ENCODE results near the gene NHS.
"Not testable (repeated sequence)": the region's sequence is repeated elsewhere in the genome, so short reads cannot be mapped to it uniquely, and the experiment has no call there.

NHS gene

GRCh38 chrX:17475449-17476217 is 100.6 kb downstream of the NHS start:
- TF ChIP-seq ZNF274 (IDR thresholded peaks at IDR 0.05; ENCODE audit: low read depth, low read length): no peak
- H3K4me3 ChIP-seq (ENCODE audit: low read length): no peak overlapping the region

DNA sequence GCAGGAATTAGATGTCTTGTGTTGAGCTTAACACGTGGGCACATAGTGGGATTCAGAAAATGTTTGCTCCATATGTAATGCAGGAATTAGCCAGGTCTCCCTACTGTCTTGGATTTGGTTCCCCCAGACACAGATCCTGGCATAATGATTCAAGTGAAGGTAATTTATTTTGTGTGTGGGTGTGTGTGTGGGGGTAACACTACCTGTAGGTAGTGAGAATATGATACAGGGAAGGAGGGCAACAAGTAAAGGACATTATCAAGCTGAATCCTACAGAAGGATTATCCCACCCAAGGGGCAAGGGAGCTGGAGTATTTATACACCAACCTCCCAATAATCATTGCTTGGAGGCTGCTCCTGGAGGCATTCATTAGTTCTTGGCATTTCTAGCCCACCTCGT is 101.4 kb downstream of the NHS start:
- no peak for TF ChIP-seq ZNF274 (IDR thresholded peaks at IDR 0.05; ENCODE audit: low read depth, low read length)
- H3K4me3 ChIP-seq (ENCODE audit: low read length): no peak overlapping the region

- no peak overlapping the region for H3K4me3 ChIP-seq (ENCODE audit: low read length)
- no peak for TF ChIP-seq ZNF274 (IDR thresholded peaks at IDR 0.05; ENCODE audit: low read depth, low read length)
These were observed 106.1 kb downstream of the NHS start for GRCh38 chrX:17481086-17481485.

DNA sequence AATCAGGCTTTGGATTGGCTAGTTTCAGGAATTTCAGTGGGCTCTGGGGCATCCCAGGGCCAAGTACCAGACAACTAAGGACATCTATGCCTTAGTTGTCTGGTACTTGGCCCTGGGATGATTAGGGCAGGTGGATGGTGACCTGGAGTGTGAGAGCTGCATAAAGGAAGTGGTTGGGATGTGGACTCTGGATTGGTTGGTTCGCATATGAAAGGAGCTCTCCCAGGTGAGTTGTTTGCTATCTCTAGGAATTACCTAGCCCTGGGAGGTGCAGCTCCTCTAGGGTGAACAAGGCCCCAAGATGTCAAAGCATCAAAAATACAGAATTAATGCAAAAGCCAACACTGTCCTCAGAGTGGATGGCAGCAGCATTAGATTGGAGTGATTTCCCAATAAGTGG is 109.6 kb downstream of the NHS start:
- TF ChIP-seq ZNF274 (IDR thresholded peaks at IDR 0.05; ENCODE audit: low read depth, low read length): no peak
- no peak overlapping the region for H3K4me3 ChIP-seq (ENCODE audit: low read length)

GRCh38 chrX:17485391-17485790 is 110.4 kb downstream of the NHS start:
- no peak overlapping the region for H3K4me3 ChIP-seq (ENCODE audit: low read length)
- no peak for TF ChIP-seq ZNF274 (IDR thresholded peaks at IDR 0.05; ENCODE audit: low read depth, low read length)

DNA sequence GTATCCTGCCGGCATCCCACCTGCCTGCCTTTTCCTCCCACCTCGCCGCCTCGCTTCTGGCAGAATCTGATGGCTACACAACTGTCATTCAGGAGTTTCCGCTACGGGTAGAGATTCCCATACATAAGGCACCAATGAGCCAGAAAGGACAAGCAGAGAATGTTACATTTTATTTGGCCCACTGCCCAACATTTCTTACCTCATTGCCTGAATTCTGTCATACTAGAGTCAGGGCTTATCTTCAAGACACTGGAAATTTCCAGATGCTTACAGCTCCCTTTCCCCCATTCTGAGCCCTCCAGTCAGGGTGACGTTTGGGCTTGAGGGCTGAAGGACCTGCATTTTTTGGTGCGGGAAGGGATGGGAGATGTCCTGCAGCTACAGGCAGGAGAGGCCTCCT is 113.0 kb downstream of the NHS start:
- H3K4me3 ChIP-seq (ENCODE audit: low read length): no peak overlapping the region
- TF ChIP-seq ZNF274 (IDR thresholded peaks at IDR 0.05; ENCODE audit: low read depth, low read length): no peak

- TF ChIP-seq ZNF274 (IDR thresholded peaks at IDR 0.05; ENCODE audit: low read depth, low read length): no peak
These were observed 119.2 kb downstream of the NHS start for GRCh38 chrX:17494216-17494615.

GRCh38 chrX:17495052-17495451 is 120.1 kb downstream of the NHS start:
- H3K4me3 ChIP-seq (ENCODE audit: low read length): no peak overlapping the region
- TF ChIP-seq ZNF274 (IDR thresholded peaks at IDR 0.05; ENCODE audit: low read depth, low read length): no peak

More at GRCh38 chrX:17494216-17494615, 119.2 kb downstream of the NHS start:
- H3K4me3 ChIP-seq (ENCODE audit: low read length): no peak overlapping the region

DNA sequence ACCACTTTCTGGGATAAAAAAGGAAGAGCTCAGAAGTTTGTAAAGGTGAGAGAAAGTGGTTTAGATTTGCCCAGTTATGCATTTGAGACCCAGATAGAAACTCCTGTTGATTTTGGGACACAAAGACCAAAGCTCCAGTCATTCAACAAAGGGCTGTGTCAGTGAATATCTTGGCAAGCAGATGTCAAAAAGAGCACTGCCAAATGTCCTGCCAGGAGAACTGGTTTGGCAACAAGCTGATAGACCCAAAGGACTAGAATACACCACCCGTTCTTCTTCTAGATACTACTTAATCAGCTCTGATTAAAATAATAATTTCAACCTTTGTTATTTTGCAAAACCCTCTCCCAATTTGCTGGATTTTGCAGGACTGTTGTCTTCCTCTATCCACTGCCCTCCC is 121.4 kb downstream of the NHS start:
- no peak overlapping the region for H3K4me3 ChIP-seq (ENCODE audit: low read length)
- TF ChIP-seq ZNF274 (IDR thresholded peaks at IDR 0.05; ENCODE audit: low read depth, low read length): no peak

- no peak overlapping the region for H3K4me3 ChIP-seq (ENCODE audit: low read length)
- no peak for TF ChIP-seq ZNF274 (IDR thresholded peaks at IDR 0.05; ENCODE audit: low read depth, low read length)
These were observed 122.2 kb downstream of the NHS start for GRCh38 chrX:17497193-17497592.

DNA sequence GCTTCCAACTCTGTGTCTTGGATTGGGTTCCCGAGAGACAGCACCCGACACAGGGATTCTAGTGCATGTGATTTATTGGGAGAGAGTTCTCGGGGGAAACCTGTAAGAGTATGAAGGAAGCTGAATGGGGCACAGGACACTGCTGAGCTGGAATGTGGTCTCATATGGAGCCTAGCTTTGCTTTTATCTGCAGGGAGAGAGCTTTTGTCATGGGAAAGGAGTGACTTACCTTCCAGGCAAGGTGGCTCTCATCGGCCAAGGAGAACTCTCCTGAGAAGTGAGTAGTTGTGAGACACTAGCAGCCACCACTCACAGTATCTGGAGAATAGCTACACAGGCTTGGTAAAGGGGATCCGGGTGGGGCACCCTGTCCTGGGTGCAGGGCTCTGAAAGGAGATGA is 124.5 kb downstream of the NHS start:
- TF ChIP-seq ZNF274 (IDR thresholded peaks at IDR 0.05; ENCODE audit: low read depth, low read length): no peak
- no peak overlapping the region for H3K4me3 ChIP-seq (ENCODE audit: low read length)

DNA sequence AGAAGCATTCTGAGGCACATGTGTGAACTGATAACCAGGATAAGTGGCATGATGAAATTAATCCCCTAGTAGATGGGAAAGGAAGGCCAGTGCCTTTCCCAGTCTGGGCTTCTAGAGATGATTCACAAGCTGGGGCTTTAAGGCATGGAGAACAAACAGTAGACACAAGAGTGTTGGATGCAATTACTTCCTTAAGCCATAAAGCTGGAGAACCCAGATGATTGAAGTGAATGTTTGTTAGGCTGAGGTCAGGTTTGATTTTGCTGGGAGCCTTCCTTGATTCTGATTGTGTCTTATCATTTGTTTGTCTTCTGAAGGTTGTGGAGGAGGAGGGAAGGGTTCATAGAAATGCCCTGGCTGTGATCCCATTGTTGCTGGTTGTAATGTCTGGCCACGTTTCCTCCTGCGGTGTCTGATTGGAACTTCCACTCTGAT is 125.2 kb downstream of the NHS start:
- TF ChIP-seq ZNF274 (IDR thresholded peaks at IDR 0.05; ENCODE audit: low read depth, low read length): no peak
- H3K4me3 ChIP-seq (ENCODE audit: low read length): no peak overlapping the region

- TF ChIP-seq ZNF274 (IDR thresholded peaks at IDR 0.05; ENCODE audit: low read depth, low read length): no peak
- H3K4me3 ChIP-seq (ENCODE audit: low read length): no peak overlapping the region
These were observed 126.7 kb downstream of the NHS start for GRCh38 chrX:17501746-17502145.

DNA sequence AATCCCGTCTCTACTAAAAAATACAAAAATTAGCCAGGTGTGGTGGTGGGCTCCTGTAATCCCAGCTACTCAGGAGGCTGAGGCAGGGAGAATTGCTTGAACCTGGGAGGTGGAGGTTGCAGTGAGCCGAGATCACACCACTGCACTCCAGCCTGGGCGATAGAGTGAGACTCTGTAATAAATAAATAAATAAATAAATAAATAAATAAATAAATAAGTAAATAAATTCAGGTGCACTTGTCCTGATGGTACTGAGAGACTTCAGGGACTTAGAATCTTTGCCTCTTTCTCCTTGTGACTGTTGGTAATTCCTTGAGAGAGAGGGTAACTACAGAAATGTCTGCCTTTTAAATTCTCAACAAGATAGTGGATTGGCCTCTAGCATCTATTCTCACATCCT is 131.4 kb downstream of the NHS start:
- not testable (repeated sequence) for H3K4me3 ChIP-seq (ENCODE audit: low read length)

DNA sequence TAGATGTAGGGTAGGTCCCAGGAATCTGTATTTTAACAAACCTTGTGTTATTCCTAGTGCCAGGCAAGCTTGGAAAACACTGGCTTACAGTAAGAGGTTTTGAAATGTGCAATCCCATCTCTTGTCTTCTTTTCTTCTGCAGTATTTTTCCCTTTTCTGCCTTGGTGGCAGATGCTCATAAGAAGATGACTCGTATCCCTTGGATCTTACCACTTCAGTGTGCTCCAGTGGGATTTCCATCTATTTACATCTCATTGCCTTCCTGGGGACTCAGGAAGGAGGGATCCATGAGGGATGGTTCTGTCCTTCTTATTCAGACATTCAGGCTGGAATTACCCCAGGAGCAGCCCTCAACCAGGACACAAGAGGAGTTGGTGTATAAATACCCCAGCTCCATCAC is 136.6 kb downstream of the NHS start:
- H3K4me3 ChIP-seq (ENCODE audit: low read length): no peak overlapping the region
- no peak for TF ChIP-seq ZNF274 (IDR thresholded peaks at IDR 0.05; ENCODE audit: low read depth, low read length)

- no peak overlapping the region for H3K4me3 ChIP-seq (ENCODE audit: low read length)
- TF ChIP-seq ZNF274 (IDR thresholded peaks at IDR 0.05; ENCODE audit: low read depth, low read length): no peak
These were observed 144.4 kb downstream of the NHS start for GRCh38 chrX:17519358-17519757.
